ENCODE measurements around the gene ABCC4. TPM values are rescaled to one million over a fixed set of nuclear protein-coding genes. Genes with fewer than 3 reads are reported as not detected.

Gene ABCC4
- total and polyA plus RNA-seq, 2 of the 13 experiments (the other 11 are each of a cell fraction or from before 2014, with no cell fraction given), result 4.2 to 11.3 TPM

- Histone ChIP-seq H3K27ac (ENCODE audit: extremely low read length, insufficient read depth, low read length) (no peak overlapping the region), H3K4me3 (replicated peaks in 1 of 3; ENCODE audit: insufficient read depth in 1 of 3, low read depth in 2 of 3, low read length in 3 of 3) (peak overlapping the region; percentile 80 to 86 (median 84)), H3K36me3 (replicated peaks in 1 of 2; ENCODE audit: control insufficient read depth in 1 of 2, insufficient read depth in 2 of 2, low read length in 2 of 2) (no peaks in the 10 kb centered on the region), H4K20me1 (ENCODE audit: insufficient read depth, low read length) (no peaks in the 10 kb centered on the region), H3K9ac (ENCODE audit: insufficient read depth, low read depth, low read length) (peak overlapping the region; percentile 64), H2AFZ (ENCODE audit: low read length) (peak overlapping the region; percentile 92), H3K9me3 (ENCODE audit: low read length) (no peaks in the 10 kb centered on the region), H3K4me2 (ENCODE audit: low read depth, low read length) (peak overlapping the region; percentile 96), H3K27me3 (ENCODE audit: control insufficient read depth in 1 of 2, insufficient read depth in 2 of 2, low read length in 2 of 2) (peaks cover 0 to 3% of the 10 kb centered on the region in 2 experiments; a peak in 1 of 5 replicates), H3K79me2 (ENCODE audit: insufficient read depth, low read length) (peaks cover 4% of the 10 kb centered on the region), H3K4me1 (ENCODE audit: insufficient read depth, low read length) (peaks cover 45% of the 10 kb centered on the region)
- CTCF ChIA-PET (ENCODE audit: low intra/inter-chr PET ratio, low total read pairs), result interaction anchor here (1.1 kb wide), 1 partner anchor 111 kb away, joined by 3 read pairs; no protein-coding TSS in a partner anchor
- in situ Hi-C loops (cut with HindIII; ENCODE audit: extremely low pct_ligation_motif_present, low pct_unique_long_range_greater_than_20kb) (no loop called here), intact Hi-C loops (cut with micrococcal nuclease; ENCODE audit: unreplicated experiment) (no loop called here)
- 1% methylated on average over 13 of the region's 45 CpGs for WGBS (ENCODE audit: low lambda C conversion rate)
- BruUV-seq (replicated peaks), result no TSS peak
- POLR2A ChIA-PET, result no interaction called here
- FAIRE-seq, result no peak
- DNase-seq (ENCODE audit: low spot score), result peak; percentile 16
- TF ChIP-seq SCMH1 (CRISPR knock-in tag; IDR thresholded peaks at IDR 0.05; ENCODE audit: borderline replicate concordance) (no peak), KAT8 (CRISPR knock-in tag; IDR thresholded peaks at IDR 0.05) (no peak), ZNF446 (CRISPR knock-in tag; IDR thresholded peaks at IDR 0.05) (peak; percentile 73; the same call in 1 of the 2 replicates), CREB1 (IDR thresholded peaks at IDR 0.05) (no peak), CREB1 (CRISPR knock-in tag; IDR thresholded peaks at IDR 0.05) (no peak), ZNF580 (CRISPR knock-in tag; IDR thresholded peaks at IDR 0.05; ENCODE audit: borderline replicate concordance, low read depth) (0 out of 2 replicates have a peak, but pooled peaks have one; percentile 3), YEATS4 (CRISPR knock-in tag; IDR thresholded peaks at IDR 0.05; ENCODE audit: borderline replicate concordance) (0 out of 2 replicates have a peak, but pooled peaks have one; percentile 34), ZNF3 (CRISPR knock-in tag; IDR thresholded peaks at IDR 0.05) (no peak), SALL2 (CRISPR knock-in tag; IDR thresholded peaks at IDR 0.05) (no peak), PHF8 (CRISPR knock-in tag; IDR thresholded peaks at IDR 0.05) (0 out of 2 replicates have a peak, but pooled peaks have one; percentile 11), ZNF12 (CRISPR knock-in tag; IDR thresholded peaks at IDR 0.05) (no peak), ZNF484 (CRISPR knock-in tag; IDR thresholded peaks at IDR 0.05; ENCODE audit: borderline replicate concordance, low read depth) (no peak), CTCF (CRISPR knock-in tag; IDR thresholded peaks at IDR 0.05) (peak; percentile 46), HES4 (CRISPR knock-in tag; IDR thresholded peaks at IDR 0.05; ENCODE audit: borderline replicate concordance) (0 out of 2 replicates have a peak, but pooled peaks have one; percentile 22)
- TF ChIP-seq, protein P1, sequence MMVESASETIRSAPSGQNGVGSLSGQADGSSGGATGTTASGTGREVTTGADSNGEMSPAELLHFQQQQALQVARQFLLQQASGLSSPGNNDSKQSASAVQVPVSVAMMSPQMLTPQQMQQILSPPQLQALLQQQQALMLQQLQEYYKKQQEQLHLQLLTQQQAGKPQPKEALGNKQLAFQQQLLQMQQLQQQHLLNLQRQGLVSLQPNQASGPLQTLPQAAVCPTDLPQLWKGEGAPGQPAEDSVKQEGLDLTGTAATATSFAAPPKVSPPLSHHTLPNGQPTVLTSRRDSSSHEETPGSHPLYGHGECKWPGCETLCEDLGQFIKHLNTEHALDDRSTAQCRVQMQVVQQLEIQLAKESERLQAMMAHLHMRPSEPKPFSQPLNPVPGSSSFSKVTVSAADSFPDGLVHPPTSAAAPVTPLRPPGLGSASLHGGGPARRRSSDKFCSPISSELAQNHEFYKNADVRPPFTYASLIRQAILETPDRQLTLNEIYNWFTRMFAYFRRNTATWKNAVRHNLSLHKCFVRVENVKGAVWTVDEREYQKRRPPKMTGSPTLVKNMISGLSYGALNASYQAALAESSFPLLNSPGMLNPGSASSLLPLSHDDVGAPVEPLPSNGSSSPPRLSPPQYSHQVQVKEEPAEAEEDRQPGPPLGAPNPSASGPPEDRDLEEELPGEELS (CRISPR knock-in tag; IDR thresholded peaks at IDR 0.05), result no peak
- TF ChIP-seq, protein P2, sequence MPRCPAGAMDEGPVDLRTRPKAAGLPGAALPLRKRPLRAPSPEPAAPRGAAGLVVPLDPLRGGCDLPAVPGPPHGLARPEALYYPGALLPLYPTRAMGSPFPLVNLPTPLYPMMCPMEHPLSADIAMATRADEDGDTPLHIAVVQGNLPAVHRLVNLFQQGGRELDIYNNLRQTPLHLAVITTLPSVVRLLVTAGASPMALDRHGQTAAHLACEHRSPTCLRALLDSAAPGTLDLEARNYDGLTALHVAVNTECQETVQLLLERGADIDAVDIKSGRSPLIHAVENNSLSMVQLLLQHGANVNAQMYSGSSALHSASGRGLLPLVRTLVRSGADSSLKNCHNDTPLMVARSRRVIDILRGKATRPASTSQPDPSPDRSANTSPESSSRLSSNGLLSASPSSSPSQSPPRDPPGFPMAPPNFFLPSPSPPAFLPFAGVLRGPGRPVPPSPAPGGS (CRISPR knock-in tag; IDR thresholded peaks at IDR 0.05), result 0 out of 2 replicates have a peak, but pooled peaks have one; percentile 39
- peak; percentile 41 for ATAC-seq
Observed at GRCh38 chr13:95300625-95301182, 547 bp downstream of the ABCC4 start.

All from HepG2 (cell line).